Testis (tissue), 2 donors: ENCODE data around the gene PLCB1.

Experiments
- CTCF ChIP-seq, 3 experiments: fragments of 450-650 bp in 2 of 3; fragments of 200-600 bp in 1 of 3; sonication (generic) in 1 of 3; IDR thresholded peaks; one replicate each; pipeline ENCODE4 v1.5.1; 2016 to 2019; ENCODE audit warnings: antibody characterized with exemption in 3 of 3, mild to moderate bottlenecking in 2 of 3, moderate library complexity in 1 of 3
- POLR2A ChIP-seq: fragments of 450-650 bp; IDR thresholded peaks from one replicate; pipeline ENCODE4 v1.6.1; 2017; ENCODE audit warnings: antibody characterized with exemption, mild to moderate bottlenecking, moderate library complexity

GRCh38 chr20:8930726-8931125, 798.7 kb downstream of the PLCB1 start:
- TF ChIP-seq POLR2A (no peak), CTCF (IDR thresholded peaks at IDR 0.05) (no peak)
